Ammon's horn (tissue), 1 donor: ENCODE measurements around the gene SLC7A7.
A peak's percentile ranks its signal among the peaks of the same experiment; 100 is the strongest.
"Not testable (repeated sequence)": the region's sequence is repeated elsewhere in the genome, so short reads cannot be mapped to it uniquely, and the experiment has no call there.

Source experiments
- DNase-seq: peaks from one replicate; pipeline ENCODE4 v3.0.0-alpha.2; 2016; ENCODE audit warnings: low spot score

Gene SLC7A7

DNA sequence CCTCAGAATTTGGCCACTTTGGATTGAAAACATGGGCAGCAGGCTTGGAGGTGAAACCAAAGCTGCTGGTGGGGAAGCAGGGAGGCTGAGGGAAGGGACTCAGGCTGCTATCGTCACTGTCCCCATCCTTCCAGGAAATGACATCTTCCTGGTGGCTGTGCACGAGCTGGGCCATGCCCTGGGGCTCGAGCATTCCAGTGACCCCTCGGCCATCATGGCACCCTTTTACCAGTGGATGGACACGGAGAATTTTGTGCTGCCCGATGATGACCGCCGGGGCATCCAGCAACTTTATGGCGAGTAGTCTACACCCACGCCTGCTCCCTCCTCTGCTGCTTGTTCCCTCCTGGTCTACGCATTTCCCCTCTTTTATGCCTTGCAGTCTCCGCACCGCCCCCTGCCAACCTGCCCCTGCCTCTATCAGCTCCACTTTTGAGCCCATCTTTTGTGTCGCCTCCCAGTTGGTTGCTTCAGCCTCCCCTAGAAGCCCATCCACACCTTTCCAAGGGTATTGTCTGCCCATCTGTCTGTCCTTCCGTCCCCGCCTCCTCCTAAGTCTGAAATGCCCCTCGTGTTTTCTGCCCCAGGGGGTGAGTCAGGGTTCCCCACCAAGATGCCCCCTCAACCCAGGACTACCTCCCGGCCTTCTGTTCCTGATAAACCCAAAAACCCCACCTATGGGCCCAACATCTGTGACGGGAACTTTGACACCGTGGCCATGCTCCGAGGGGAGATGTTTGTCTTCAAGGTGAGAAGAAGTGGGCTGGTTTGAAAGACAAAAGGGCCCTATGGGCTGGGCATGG, 28.1 kb upstream of the SLC7A7 start:
- no peak for DNase-seq

DNA sequence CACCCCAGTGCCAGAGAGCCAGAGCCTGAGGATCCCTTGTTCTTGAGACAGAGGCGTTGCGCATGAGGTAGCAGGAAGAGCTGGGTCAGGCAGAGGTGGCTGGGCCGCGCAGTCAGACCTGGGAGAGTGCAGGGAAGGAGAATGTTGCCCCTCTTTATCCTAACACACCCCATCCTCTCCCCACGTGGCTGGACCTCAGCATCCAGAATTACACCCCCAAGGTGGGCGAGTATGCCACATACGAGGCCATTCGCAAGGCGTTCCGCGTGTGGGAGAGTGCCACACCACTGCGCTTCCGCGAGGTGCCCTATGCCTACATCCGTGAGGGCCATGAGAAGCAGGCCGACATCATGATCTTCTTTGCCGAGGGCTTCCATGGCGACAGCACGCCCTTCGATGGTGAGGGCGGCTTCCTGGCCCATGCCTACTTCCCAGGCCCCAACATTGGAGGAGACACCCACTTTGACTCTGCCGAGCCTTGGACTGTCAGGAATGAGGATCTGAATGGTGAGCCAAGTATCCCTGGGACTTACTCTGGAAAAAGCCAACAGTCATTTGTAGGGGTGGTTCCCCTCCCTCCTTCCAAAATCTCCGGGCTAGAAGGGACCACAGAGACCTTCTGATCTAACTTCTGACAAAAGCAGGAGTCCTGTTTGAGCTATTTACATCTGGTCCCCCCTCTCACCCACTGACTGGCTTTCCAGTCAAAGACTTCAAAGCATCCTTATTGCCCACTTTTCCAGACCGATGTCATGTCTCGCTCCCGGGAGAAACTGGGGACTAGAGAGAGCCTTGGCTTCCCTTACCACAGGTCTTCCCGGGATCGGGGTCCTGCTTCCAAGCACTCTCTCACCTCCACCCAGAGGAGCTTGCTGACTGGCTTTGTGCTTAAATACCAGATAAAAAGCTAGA, 27.2 kb upstream of the SLC7A7 start:
- no peak for DNase-seq

DNA sequence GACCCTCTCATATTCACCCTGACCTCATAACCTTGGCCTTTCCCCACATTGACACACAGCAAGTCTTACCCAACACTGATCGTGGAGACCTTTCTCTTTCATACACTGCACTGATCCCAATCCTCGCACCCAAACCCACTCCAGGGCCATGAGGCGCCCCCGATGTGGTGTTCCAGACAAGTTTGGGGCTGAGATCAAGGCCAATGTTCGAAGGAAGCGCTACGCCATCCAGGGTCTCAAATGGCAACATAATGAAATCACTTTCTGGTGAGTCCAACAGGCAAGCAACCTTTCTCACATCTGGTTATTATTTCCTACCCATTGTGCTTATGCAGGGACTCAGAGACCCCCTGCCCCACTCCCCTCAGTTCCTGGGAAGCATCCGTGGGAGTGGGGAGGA, 26.5 kb upstream of the SLC7A7 start:
- DNase-seq = no peak

DNA sequence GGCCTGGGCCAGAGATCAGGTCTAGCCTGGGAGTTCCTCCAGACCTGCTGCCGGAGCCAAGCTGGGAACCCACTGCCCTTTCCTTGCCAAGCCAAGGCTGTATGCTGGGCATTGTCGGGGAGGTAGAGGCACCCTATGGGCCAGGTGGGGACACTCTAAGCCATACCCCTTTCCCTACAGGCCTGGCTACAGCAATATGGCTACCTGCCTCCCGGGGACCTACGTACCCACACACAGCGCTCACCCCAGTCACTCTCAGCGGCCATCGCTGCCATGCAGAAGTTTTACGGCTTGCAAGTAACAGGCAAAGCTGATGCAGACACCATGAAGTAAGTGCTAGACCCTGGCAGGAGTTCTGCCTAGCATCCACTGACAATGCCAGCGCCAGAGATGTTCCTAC, 26.1 kb upstream of the SLC7A7 start:
- DNase-seq = no peak

DNA sequence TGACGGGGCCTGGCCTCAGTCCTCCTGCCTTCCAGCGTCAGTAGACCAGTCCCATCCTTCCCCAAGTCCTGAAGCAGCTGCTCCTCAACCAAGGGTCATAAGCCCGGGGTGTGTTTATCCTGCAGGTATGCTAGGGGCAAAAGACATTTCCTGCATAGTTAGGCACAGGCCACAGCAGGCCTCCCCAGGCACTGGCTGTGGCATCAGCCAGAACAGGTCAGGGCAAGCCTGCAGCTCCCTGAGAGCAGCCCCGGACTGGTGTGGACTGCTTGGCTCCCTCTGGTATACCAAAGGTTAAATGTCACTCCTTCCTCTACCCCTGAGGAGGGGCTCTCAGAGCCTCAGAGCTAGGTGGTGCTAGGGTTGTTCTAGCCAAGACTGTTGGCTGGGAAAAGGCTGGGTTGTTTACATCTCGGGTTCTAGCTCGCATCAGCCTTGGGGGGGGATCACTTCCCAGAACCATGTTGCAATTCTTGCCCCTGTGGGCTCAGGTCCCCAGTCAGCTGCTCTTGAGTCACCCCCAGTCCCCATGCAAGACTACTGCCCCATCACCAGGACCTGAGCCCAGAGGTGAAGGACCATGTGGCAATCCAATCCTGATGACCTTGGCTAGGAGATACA, 24.0 kb upstream of the SLC7A7 start:
- DNase-seq = no peak

DNA sequence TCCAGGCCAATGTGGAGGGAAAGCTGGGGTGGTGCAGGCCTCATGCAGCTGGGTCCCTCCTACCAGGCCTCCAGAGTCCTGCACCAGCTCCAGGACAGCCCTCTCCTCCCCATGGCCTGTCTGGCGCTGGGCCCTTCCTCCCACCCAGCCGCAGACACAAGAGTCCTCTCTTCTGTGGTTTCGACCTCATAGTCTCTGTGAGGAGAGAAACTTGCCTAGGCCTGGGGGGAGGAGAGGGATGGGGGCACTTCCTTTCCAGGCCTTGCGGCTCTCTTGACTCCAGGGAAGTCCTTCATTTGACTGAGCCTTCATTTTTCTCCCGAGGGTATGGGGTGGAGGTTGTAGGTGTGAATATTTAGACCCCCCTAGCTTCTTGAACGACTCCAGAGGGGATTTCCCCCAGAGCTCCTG, 23.4 kb upstream of the SLC7A7 start:
- peak; percentile 46 for DNase-seq

DNA sequence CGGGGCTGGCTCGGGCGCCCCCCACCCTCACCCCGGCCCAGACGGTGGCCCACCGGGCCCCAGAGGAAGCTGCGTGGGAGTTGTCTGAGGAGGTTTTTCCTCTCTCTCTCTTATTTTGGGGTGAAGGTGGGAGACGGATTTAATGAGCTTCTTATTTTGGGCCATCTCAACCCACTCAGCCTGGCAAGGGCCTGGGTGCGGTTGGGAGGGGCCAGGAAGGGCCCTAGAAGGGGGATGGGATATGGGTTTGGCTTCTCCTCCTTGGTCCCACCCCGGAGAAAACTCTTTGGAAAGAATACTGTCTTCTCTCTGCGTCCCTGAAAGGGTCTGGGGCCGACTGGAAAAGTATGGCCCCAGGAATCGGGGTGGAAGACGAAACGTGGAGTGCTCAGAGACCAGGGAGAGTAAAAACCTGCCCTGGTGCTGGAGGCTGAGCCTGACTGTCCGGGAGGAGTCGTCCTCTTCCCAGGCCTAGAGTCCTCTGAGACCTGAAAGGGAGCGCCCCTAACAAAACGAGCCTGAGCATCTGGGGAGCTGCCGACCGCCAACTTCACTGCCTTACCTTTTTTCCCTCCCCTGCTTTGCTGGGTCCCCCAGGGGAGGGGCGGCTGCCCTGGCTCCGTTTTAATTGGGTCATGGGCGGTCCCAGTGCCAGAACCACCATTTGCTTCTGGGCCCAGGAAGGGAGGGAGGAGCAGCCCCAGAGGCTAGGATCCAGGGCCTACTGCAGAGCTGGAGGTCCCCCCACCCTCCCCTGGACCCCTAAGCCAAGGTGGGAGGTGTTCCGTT, 22.7 kb upstream of the SLC7A7 start:
- DNase-seq = no peak

DNA sequence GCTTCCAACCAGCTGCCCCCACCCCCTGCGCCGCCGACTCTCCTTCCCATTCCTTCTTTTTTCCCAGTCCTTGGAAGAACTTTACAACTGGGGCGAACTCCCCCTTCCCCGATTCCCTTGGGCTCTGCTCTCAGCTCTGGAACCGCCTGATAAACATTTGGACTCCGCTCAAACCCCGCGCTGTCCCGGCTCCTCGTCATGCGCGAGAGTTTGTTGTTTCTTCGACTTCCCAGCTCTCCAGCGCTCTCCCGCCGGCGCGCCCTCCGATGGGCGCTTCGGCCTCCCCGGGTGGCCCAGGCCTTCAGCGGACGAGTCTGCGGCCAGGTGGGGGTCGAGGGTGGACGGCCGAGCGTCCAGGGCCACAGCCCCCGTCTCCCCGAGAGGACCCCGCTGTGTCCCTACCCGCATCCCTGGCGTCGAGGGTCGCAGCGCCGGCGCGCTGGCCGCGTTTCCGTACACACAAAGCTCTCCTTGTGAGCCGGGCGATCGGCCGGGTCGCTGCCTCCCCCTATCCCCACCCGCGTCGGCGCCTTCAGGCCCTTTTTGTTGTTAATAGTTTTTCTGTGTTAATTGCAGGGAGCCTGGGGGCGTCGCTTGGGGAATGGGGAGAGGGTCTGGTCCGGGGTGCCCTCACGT, 22.0 kb upstream of the SLC7A7 start:
- peak; percentile 39 for DNase-seq

DNA sequence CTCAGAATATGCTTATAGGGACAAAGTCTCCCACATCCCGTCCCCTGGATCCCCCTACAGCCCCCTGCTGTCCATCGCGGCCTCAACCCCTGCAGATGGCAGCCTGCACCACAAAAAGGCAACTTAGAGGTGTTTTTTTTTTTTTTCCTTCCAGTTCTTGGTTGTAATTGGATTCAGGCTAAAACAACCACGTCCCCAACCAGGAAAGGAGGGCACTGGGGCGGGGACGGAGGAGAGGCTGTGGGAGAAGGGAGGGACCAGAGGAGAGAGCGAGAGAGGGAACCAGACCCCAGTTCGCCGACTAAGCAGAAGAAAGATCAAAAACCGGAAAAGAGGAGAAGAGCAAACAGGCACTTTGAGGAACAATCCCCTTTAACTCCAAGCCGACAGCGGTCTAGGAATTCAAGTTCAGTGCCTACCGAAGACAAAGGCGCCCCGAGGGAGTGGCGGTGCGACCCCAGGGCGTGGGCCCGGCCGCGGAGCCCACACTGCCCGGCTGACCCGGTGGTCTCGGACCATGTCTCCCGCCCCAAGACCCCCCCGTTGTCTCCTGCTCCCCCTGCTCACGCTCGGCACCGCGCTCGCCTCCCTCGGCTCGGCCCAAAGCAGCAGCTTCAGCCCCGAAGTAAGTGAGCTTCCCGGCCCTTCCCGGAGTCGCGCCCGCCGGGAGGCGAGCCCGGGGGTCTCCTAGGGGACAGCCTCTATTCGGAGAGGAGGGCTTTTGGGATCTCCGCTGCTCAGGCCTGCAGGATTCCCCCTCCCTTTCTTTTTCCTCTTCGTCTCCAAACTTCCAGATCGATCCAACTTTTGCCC, 21.3 kb upstream of the SLC7A7 start, which contains the start of gene MMP14:
Gene MMP14, plus strand, starts transcription at position 285 of the 813 bp plus-strand sequence. Its CDS starts 233 bp downstream, at position 518.
- peak; percentile 59 for DNase-seq

DNA sequence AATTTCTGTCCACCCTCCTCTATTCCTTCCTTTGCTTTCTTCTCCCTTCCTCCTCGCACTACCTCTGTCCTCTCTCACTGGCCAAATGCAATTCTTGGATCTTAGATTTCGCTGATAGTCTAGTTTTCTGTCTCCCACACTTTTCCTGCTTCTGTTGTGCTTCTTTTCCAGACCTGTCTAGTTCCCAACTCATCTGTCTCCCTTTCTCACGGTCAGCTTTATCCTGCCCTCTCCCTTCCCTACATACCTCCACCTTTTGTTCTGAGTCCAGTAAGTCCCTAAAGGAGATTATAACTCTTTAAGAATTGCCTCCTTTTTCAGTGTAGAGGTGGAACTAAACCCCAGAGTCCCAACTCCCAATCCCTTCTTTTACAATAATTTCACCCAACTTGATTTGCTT, 20.3 kb upstream of the SLC7A7 start:
- no peak for DNase-seq

DNA sequence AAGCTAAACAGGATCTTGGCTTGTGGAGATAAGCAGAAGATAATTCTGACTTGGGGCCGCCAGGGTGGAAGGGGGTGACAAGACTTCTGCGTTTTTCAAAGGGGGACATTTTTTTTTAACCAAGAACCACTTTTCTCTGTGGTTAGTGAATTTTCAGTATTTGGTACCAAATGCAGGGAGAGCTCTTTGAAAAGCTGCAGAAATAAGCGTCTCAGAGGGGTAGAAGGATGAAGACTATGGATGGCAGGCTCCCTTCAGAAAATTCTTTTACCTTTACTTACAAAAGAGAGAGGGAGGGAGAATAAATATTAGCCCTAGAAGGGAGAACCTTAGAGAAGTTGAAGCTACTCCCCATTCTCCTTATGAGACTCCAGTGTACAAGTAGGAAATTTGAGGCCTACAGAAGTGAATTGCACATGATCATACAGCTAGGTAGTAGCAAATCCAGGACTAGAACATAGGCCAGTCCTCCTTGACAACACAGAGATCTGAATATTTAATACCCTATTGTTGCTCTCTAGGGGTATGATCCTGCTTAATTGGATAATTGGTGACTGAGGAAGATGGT, 15.3 kb upstream of the SLC7A7 start:
- DNase-seq = no peak

DNA sequence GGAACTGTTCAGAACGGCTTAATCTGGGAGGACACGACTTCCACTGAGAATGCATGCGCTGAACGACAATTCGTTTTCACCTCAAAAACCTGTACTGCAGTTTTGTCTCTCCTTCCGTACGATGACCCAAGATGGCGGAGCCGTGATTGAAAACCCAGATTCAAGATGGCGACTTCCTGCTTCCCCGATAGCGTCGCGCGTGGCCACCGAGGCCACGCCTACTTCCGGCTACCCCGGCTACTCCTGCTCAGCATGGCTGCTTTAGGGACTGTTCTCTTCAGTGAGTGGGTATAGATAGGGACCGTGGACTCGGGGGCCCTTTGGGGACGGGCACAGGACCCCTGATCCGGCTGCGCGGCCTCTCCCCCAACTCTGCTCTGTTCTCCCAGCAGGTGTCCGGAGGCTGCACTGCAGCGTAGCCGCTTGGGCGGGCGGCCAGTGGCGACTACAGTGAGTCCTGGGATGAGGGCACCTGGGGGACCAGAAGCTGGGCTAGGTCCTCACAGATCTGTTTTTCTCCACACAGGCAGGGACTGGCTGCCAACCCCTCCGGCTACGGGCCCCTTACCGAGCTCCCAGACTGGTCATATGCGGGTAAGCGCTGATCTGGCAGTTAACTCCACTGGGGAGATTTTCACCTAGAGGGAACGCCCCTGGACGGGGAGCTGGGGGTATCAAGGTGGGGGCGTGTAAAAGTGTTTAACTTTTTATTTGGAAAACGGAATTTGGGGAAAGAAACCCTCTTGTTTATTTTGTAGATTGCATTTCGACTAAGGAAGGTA, 14.6 kb upstream of the SLC7A7 start, which contains the start of gene MRPL52:
Gene MRPL52, plus strand, starts transcription at position 227 of the 782 bp plus-strand sequence. Its CDS starts 26 bp downstream, at position 253.
- DNase-seq = peak; percentile 93

DNA sequence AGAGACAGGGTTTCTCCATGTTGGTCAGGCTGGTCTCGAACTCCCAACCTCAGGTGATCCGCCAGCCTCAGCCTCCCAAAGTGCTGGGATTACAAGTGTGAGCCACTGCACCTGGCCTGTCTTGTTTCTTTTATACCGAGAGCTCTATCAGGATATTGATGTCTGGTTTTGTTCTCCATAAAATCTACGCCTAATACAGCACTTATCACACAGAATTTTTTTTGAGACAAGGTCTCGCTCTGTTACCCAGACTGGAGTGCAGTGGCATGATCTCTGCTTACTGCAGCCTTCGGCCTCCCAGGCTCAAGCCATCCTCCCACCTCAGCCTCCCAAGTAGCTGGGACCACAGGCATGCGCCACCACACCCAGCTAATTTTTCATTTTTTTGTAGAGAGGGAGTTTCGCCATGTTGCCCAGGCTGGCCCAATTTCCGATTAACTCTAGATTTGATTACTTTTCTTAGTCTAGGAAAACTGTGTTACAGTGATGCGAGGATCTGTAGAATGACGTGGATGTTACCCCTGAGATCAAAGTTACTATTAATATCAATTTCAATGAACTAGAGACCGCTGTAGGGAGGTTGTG, 13.9 kb upstream of the SLC7A7 start:
- not testable (repeated sequence) for DNase-seq

DNA sequence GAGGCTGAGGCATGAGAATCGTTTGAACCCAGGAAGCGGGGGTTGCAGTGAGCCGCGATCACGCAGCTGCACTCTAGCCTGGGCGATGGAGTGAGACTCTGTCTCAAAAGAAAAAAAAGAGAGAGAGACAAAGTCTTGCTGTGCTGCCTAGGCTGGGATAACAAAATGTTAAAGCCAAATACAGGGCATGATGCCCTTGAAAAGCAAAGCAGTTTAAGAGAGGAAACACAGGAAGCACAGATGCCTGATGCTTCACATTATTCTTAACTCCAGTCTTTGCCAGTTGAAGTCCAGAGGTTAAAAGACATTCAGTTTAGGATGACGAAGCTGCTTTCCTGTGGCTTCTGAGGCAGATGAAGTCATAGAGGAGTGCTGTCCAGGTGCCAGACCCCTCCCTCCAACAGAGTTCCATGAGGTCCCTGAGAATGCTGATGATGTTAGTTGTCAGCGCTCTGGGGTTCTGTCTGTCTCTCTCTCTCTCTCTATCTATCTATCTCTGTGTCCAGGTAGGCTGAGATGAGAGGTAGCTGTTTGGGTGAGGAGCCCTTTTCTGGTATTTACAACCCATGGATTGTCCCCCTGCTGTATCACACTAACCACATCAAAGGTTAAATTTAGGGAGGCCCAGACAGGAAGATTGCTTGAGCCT, 9.6 kb upstream of the SLC7A7 start:
- no peak for DNase-seq

DNA sequence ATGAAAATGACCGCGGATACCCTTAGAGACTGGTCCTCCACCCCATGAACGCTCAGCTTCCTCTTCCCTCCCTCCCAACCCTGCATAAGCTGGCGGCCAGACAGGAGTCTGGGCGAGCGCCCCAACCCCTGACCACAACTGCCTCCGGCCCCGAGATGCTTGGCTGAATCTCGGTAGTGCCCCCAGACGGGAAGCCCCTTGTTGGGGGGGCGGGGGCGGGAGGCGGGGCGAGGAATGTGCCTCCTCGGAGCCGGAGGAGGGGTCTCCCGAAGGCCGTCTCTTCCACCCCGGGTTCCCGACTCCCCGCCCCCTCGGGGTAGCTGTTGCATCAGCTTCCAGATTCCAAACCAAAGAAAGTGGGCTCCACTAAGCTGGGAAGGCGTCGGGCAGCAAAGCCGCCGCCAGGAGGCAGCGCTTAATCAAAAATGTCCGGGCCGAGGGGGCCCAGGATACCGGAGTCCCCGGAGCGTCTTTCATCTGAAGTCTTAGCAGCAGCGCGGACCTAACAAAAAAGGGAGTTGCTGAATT, 7.4 kb upstream of the SLC7A7 start:
- DNase-seq = peak; percentile 79

DNA sequence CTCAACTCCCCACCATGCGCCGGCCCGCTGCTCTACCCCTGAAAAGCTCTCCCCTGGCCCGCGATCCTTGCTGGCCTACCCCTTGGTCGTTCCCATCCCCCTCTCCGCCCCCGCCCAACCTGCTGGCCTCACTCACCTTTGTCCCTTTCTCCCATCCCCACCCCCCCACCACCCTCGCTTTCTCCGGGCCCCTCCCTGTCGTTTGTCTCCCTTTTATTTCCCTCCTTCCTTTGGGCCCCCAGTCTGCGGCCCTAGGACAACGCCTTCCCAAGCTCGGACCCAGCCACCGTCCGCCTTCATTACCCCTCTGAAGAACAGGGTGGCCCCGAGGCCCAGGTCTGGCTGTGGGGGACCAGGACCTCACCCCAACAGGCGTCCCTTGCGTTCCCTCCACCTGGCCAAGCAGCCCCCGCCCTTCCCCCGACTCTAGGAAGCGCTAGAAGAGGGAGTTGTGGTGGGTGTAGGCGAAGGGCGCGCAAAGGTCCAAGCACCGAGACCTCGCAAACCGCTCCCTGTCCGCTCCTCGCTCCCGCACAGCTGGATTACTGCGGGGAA, 6.9 kb upstream of the SLC7A7 start:
- no peak for DNase-seq

DNA sequence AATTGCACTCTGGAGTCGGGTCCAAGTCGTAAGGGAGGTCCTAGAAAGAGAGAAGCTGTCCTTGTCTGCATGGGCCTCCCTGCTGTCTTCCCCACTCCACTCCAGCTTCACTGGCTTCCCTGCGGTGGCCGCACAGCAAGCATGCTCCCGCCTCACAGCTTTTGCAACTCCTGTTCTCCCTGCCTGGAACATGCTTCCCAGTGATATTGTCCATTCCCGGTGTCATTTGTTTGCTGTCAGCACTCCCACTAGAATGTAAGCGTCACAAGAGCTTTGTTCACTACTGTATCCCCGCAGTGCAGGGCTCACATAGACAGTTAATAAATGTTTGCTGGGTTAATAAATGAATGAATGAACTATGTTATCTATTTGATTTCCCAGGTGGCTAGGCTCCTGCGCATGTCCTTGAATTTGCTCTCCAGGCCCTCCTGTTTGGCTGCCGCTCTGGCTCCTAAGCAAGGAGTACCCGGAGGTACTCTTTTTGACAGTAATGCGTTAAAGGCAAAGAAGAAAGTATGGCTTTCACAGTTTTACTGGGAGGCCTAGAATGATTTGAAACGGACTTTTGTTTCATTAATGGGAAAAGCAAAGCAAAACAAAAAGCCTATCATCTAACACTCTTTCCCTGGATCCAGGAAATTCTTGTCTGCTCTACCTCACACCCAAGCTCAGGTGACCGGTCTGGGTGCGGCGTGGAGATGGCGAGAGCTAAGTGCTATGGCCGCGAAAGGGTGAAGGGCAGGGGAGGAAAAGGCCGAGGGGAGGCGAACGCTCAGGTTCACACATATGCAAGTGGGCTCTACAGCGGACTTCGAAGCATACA, 6.2 kb upstream of the SLC7A7 start:
- no peak for DNase-seq
